HG03097 (cell line): ENCODE results near the gene FEZ2.

Source experiments
- ATAC-seq: cut with Tn5 transposase; IDR thresholded peaks from one replicate; pipeline ENCODE4 v1.9.1; 2021; ENCODE audit not compliant: unreplicated experiment, low FRiP score

Gene FEZ2

GRCh38 chr2:36534275-36534799 lies 63.6 kb downstream of the FEZ2 start:
- ATAC-seq = no peak

GRCh38 chr2:36530983-36531354 lies 67.0 kb downstream of the FEZ2 start:
- no peak for ATAC-seq

GRCh38 chr2:36530178-36530982 lies 67.6 kb downstream of the FEZ2 start:
- peak; percentile 63 for ATAC-seq

GRCh38 chr2:36528766-36529392 lies 69.1 kb downstream of the FEZ2 start:
- no peak for ATAC-seq

- ATAC-seq = no peak
Measured at GRCh38 chr2:36528274-36528673, 69.7 kb downstream of the FEZ2 start.

- no peak for ATAC-seq
Measured at GRCh38 chr2:36526226-36526625, 71.7 kb downstream of the FEZ2 start.

GRCh38 chr2:36525245-36525644 lies 72.7 kb downstream of the FEZ2 start:
- no peak for ATAC-seq

GRCh38 chr2:36523153-36523552 lies 74.8 kb downstream of the FEZ2 start:
- no peak for ATAC-seq

- no peak for ATAC-seq
Measured at GRCh38 chr2:36520431-36520830, 77.5 kb downstream of the FEZ2 start.

- no peak for ATAC-seq
Measured at GRCh38 chr2:36516136-36516870, 81.7 kb downstream of the FEZ2 start.

GRCh38 chr2:36515538-36515937 lies 82.4 kb downstream of the FEZ2 start:
- ATAC-seq = no peak

- ATAC-seq = no peak
Measured at GRCh38 chr2:36513661-36514060, 84.3 kb downstream of the FEZ2 start.

- ATAC-seq = no peak
Measured at GRCh38 chr2:36512705-36513104, 85.3 kb downstream of the FEZ2 start.

GRCh38 chr2:36511858-36512603 lies 85.9 kb downstream of the FEZ2 start:
- no peak for ATAC-seq

GRCh38 chr2:36509075-36509474 lies 88.9 kb downstream of the FEZ2 start:
- no peak for ATAC-seq

- ATAC-seq = peak; percentile 84
Measured at GRCh38 chr2:36507408-36507812, 90.6 kb downstream of the FEZ2 start.
